Right hindlimb (tissue), 1 donor: ENCODE data around the gene SLC1A2.
A peak's percentile ranks its signal among the peaks of the same experiment; 100 is the strongest.

Source experiments
- DNase-seq: peaks from one replicate; pipeline ENCODE4 v3.0.0-alpha.2; 2018

The SLC1A2 gene

DNA sequence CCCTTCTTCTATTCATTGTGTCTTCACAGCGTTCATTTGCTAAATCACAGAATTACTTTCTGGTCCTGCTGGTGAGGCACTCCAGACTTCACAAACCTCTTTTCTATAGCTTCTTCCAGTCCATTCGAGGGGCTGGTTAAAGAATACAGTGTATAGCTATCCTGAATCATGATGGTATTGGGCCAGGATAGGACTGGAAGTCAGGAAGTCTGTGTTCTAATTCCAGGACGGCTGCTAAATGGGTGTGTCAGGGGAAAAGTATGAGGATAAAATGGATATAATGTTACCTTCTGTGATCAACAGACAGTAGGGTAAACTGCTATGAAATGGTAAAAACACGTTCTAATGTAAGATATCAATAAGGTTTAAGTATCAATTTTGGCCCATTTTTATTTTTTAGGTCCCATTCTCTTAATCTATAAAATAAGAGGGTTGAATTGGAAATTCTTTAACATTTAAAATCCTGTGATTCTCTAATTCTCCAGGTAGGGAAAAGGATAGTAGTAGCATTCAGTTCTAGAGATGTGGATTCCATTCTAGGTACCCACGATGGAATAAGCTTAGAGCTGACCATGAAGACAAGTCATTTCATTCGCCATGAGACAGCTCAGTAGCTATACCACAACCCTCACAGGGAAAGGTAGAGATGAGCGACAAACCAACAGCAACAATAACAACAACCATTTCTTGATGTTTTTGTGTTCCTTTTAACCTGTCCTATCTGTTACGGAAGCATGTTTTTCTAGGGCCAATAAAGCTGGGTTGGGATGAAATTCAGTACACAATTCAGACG, 96.1 kb downstream of the SLC1A2 start:
- DNase-seq = no peak

DNA sequence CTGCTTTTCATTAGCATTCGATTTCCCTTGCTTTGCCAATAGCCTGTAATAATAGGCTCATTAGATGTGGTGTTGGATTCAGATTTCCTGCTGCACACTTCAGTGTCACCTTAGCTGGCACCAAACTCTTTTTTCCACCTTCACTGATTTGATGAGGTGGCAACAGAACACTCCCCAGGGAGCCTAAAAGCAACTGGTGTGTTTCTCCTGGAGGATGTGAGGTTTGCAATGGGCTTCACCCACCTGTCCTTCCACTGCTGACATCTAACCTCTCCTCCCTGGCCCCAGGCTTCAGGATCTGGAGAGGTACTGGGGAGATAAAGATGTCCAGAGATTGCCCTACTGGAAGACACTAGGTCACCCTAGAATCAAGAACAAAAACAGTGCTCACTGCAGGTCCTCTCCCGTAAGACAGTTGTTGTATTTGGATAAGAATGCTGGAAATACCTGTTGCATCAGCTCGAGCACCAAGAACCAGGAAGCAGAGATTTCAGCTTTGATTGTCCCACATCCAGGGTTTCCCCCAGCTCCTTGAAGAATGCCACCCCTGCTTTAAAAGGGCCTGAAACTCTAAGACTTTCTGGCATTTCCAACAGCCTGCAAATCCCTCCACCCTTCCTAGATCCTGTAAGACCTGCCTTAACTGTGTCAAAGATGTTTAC, 96.9 kb downstream of the SLC1A2 start:
- peak; percentile 33 for DNase-seq

DNA sequence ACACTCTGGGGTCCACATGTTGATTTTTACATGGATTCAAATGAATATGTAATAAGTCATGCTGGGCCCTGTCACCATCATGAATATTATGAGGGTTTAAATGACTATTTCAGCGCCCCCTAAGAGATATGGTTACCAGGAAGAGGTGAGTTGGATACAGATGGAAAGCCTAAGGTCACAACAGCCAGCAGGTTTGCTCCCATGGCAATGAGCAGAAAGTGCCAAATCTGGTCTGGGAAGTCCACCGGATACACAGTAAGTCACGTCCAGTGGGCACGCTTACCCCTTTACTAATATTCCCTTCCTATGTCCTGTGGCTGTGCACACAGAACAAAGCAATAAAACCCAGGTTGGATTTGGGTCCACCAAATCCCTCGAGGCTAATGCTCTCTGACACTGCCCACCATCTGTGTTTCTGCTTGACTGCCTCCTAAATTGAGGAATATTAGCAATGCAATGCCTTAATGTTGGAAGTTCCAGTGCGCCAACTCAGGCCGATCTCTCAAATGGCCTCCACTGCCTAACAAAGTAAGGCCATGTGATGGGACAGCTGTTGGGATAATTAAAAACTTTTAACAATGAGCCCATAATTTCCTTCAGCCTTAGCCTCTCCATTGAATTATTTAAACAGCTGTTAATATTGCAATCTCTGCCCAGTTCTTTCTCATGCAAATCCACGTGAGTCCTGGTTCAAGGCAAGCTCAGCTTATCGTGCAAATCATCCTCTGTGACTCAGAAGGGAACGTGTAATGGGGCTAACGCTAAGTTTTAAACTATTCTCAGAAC, 97.6 kb downstream of the SLC1A2 start:
- peak; percentile 37 for DNase-seq

GRCh38 chr11:35321111-35321510, 98.2 kb downstream of the SLC1A2 start:
- no peak for DNase-seq

DNA sequence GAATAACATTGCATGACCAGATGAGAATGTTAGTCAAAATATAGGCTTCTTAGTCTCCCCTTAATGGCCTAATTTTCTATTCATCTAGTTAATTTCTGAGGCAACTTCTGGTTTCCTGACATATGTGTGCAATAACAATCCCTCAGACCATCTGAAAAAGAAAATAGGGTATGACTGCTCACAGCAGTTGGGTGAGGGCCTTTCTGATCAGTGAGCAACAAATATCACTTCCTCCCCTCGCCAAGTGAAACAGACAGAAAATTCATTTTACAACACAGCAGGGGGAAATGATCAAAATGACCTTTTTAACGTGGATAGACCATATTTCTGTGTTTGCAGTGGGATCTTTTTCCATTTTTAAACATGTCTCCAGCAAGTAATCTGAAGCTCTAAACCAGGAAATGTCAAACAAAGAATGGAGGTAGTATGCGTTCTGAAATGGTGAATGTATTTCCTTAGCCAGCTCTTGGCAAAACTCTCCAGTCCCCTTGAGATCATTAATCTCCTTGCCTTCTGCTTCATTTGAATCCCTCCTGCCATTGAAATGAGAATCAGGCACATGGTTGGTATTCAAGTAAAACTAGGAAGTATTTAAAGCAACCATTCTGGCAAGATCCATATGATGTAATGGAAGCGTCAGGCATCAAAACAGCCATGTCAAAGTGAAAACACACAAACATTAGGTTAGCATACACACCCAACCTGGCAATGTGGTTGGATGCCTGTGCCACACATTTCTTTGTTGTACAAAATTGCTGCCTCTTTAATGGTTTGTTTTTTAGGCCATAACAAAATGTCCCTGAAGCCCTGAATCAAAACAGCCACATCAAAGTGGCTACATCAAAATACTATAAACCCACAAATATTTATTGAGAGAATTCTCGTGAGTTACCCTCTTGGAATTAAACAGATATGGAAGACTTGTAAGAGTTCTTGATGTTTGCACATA, 100.1 kb downstream of the SLC1A2 start:
- no peak for DNase-seq

DNA sequence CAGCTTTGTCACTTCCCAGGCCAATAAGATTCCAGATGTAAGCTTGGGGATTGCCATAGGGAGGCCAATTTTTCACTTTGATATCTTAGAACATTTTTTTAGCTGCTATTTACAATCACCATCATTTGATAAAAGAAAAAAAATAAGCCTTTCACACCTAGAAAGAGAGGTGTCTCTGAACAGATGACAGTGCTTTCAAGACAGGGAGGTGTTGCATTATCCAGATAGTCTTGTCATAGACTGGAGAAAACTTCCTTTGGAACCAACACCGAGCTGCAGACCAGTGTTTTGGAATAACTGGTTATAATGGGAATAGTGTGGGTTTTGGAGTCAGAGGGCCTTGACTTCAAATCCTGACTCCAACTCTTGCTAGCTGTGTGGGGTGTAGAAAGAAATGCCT, 101.0 kb downstream of the SLC1A2 start:
- DNase-seq = no peak

DNA sequence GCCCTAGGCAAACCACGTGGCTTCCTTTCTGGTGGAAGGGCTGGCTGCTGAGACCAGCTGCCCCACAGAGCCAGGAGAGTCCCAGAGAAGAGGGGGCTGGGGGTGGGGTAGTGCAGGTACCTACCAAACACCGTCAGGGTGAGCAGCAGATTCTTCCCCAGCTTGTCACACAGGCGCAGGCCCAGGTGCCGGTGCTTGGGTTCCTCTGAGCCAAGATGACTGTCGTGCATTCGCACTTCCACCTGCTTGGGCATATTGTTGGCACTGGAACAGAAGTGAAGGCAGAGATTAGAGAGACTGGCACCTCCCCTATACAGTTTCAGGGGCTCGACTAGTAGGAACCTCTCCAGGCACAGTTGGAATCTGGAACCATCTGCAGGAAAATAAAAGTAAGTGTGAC, 102.1 kb downstream of the SLC1A2 start:
- DNase-seq = no peak

DNA sequence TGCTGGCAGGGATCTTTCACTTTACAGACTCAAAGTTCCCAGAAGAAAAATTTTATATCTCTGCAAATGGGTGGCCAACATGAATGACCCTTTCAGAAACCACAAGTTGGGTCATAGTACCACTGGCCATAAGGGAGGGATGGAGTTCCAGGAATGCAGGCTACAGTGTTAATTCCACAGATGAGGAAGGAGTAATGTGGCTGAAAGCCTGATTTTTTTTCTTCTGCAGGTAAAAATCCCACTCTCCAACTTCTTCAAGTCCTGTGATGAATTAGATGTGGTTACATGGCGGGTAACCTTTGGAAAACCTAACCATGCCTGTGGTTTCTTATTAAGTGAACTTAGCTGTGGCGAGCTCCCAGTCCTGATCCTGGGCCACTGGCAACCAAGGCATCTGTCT, 103.2 kb downstream of the SLC1A2 start:
- DNase-seq = no peak

GRCh38 chr11:35313760-35314153, 105.6 kb downstream of the SLC1A2 start:
- DNase-seq = no peak

GRCh38 chr11:35313066-35313759, 106.1 kb downstream of the SLC1A2 start:
- no peak for DNase-seq

- no peak for DNase-seq
Measured at GRCh38 chr11:35311331-35311730, 108.0 kb downstream of the SLC1A2 start.

GRCh38 chr11:35308157-35308556, 111.2 kb downstream of the SLC1A2 start:
- no peak for DNase-seq

DNA sequence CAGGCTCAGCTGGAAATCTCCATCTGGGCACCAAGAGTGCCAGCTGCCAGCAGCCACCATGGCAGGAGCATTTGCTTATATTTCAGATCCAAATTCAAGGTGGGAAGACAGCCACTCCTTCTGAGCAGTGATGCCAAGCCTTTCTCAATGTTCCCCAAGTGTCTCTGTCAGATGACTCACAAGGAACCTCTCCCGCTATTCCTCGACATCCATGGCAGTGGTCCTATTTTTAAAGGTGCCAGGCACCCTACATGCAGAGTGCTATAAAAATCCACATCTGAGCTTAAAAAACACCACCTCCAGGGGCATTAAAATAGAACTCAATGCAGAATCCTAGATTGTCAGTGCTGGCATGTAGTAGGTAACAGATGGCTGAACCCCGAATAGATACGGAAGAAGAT, 112.1 kb downstream of the SLC1A2 start:
- DNase-seq = no peak

- no peak for DNase-seq
Measured at GRCh38 chr11:35305670-35306382, 113.5 kb downstream of the SLC1A2 start.

DNA sequence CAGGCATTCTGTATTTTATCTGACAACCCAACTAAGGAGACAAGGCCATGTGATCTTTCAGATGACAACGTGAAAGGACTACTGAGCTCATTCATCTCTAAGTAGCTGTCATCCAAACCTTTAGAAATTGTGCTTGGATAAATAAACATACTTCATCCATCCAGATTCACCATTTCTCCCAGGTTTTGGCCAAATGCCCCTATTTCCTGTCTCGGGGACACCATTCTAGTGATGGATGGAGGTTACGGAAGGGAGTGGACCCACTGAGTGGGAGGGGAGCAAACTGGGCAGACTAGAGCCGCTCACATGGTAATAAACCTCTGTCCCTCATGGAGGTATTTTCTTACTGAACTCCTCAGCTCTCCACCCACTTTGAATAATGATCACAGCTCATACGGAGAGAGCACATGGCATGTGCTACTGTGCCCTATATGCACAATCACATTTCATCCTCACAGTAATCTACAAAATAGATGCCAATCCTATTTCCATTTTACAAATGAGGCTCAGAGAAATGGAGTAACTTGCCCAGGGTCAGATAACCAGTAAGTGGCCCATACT, 114.4 kb downstream of the SLC1A2 start:
- no peak for DNase-seq

DNA sequence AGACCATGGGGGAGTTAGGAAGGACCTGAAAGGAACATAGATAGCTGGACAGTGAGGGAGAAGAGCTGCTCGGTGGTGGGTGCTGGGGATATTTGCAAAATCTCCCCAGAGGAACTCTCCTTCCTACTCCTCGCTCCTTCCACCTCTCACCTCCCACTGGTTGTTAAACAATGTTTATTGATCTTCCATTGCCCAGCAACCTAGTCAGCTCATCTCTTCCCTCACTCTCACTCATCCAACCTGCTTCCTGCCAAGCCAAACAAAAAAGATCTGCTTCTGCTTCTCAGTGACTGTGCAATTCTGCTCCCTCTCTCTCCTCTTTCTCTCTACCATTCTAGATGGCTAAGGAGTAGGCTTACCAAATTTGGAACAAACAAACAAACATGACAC, 115.0 kb downstream of the SLC1A2 start:
- no peak for DNase-seq

DNA sequence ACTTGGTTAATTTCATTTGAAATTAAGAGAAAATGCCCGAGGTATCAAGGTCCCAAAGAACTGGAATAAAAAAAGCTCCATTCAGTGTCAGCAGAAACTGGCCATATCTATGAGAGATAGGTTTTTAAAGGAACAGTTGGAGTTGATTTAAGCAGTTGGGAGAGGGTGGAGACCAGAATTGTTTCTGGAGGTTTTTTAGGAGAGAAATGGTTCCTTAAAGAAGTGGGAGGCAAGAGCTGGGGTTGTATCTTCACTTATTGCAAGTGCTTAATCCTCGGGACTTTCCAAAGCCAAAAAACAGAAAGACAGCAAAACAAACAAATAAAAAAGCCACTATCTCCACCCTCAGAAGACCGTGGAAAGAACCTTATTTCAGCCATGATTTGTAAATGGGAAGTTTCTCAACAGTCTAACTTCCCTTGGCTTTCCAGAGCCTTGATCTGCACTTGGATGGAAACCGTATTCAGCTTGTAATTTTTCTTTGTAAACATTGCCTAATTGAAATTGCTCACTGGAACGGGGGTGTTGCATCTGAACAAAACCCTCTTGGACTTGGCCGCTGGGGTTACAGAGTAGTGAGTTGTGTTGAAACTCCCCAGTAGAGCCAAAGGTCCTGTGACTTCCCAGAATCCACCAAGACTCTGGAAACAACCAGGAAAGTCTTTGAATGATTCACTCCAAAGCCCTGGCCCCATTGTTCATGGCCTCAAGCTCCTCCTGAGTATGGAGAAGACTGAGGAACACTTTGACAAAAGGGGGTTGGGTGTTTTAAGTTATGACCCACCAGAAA, 115.6 kb downstream of the SLC1A2 start:
- DNase-seq = no peak

DNA sequence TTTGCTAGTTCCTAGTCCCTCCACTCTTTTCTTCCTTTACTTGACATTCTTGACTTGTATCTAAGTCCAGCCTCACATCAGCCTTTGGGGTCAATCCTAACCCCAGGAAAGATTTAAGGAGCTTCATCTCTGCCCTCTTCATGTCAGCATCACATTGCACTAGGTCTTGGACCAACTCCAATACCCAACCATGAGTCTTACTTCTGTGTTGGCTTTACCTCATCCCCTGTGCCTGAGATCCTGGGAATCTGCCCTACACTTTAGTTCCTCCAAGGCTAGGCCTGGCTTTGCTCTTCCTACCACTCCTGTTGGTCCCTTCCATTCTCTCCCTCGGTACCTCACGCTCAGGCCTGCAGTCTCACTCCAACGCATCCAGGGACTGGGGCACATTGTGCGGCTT, 117.0 kb downstream of the SLC1A2 start:
- DNase-seq = no peak

GRCh38 chr11:35298369-35298768, 121.0 kb downstream of the SLC1A2 start:
- no peak for DNase-seq

DNA sequence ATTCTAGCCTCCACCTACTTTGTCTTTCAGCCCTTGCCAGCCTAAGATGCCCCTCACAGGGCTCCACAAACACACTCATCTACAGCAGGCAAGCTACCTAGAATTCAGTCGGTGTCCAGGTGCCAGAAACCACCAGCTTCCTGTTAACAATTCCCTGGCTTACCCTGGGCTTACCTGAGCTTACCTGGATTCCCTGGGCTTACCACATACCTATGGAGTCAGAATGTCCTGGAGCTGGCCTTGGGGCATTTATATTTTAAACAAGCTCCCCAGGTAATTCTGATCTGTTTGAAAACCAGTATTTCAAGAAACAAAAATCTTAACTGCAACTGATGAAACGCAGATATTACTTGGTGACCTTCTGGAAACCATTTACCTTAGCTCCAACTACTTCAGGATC, 123.6 kb downstream of the SLC1A2 start:
- DNase-seq = no peak
